ENCODE measurements around the gene BTF3. TPM values are rescaled to one million over a fixed set of nuclear protein-coding genes. Genes with fewer than 3 reads are reported as not detected.
A peak's percentile ranks its signal among the peaks of the same experiment; 100 is the strongest.
"Not testable (repeated sequence)": the region's sequence is repeated elsewhere in the genome, so short reads cannot be mapped to it uniquely, and the experiment has no call there.

Gene BTF3
- total RNA-seq, 2 experiments from 2014 or later, result 1,122 to 1,184 TPM

GRCh38 chr5:73485715-73486114 is 12.5 kb upstream of the BTF3 start:
- ChIA-PET POLR2A (interaction anchor here (0.6 kb wide), 1 partner anchor 308 kb away, joined by 3 read pairs; no protein-coding TSS in a partner anchor), CTCF (no interaction called here)
- H3K9me3 Mint-ChIP-seq, result no peaks in the 10 kb centered on the region
- ATAC-seq (no peak), DNase-seq (no peak)
- intact Hi-C loops (cut with micrococcal nuclease), result no loop called here
- no peak overlapping the region for H3K27ac Mint-ChIP-seq
- no peak overlapping the region for H3K4me3 Mint-ChIP-seq
- H3K4me1 Mint-ChIP-seq (ENCODE audit: low read depth), result no peaks in the 10 kb centered on the region
- H3K27me3 Mint-ChIP-seq, result peaks cover 15% of the 10 kb centered on the region
- no peak for TF ChIP-seq CTCF (IDR thresholded peaks at IDR 0.05)
- H3K36me3 Mint-ChIP-seq (ENCODE audit: low read depth), result no peaks in the 10 kb centered on the region

GRCh38 chr5:73486119-73486899 is 11.9 kb upstream of the BTF3 start:
- CTCF ChIA-PET, result interaction anchor here (1.0 kb wide), 1 partner anchor 12 kb away, joined by 3 read pairs; the partner anchor contains the start of gene BTF3
- H3K4me1 Mint-ChIP-seq (ENCODE audit: low read depth), result no peaks in the 10 kb centered on the region

DNA sequence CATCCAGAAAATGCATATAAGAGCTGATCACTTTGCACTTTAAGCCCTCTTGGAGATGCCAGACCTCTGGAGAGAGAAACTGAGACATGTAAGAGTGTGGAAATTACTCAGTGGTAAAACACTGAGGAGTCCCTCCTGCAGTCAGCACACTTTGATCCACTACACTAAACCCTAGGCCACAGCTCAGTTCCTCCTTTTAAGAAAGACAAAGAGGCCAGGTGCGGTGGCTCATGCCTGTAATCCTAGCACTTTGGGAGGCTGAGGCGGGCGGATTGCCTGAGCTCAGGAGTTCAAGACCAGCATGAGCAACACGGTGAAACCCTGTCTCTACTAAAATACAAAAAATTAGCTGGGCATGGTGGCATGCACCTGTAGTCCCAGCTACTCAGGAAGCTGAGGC is 11.0 kb upstream of the BTF3 start:
- ATAC-seq; intact Hi-C loops (cut with micrococcal nuclease); H3K27ac Mint-ChIP-seq; H3K4me3 Mint-ChIP-seq; H3K36me3 Mint-ChIP-seq (ENCODE audit: low read depth); H3K4me1 Mint-ChIP-seq (ENCODE audit: low read depth); H3K9me3 Mint-ChIP-seq; DNase-seq: not testable (repeated sequence)
- ChIA-PET POLR2A (interaction anchor here (0.7 to 2.1 kb wide), 3 partner anchors 9 to 49 kb away, joined by 3 to 4 read pairs (median 3); no protein-coding TSS in a partner anchor), CTCF (interaction anchor here (1.0 kb wide), 1 partner anchor 11 kb away, joined by 3 read pairs; the partner anchor contains the start of gene BTF3)
- H3K27me3 Mint-ChIP-seq, result peaks cover 16% of the 10 kb centered on the region

More at GRCh38 chr5:73486119-73486899, 11.9 kb upstream of the BTF3 start:
- POLR2A ChIA-PET, result interaction anchor here (0.9 kb wide), 1 partner anchor 20 kb away, joined by 3 read pairs; no protein-coding TSS in a partner anchor
- intact Hi-C loops (cut with micrococcal nuclease), result no loop called here
- Mint-ChIP-seq H3K4me3 (no peak overlapping the region), H3K36me3 (ENCODE audit: low read depth) (no peaks in the 10 kb centered on the region), H3K27ac (no peak overlapping the region), H3K9me3 (no peaks in the 10 kb centered on the region), H3K27me3 (peaks cover 15% of the 10 kb centered on the region)
- ATAC-seq (no peak), DNase-seq (no peak)
- TF ChIP-seq CTCF (IDR thresholded peaks at IDR 0.05), result peak; percentile 21

- Mint-ChIP-seq H3K4me1 (ENCODE audit: low read depth) (no peaks in the 10 kb centered on the region), H3K4me3 (no peak overlapping the region), H3K27ac (no peak overlapping the region), H3K36me3 (ENCODE audit: low read depth) (no peaks in the 10 kb centered on the region), H3K27me3 (peaks cover 20% of the 10 kb centered on the region), H3K9me3 (no peaks in the 10 kb centered on the region)
- no peak for ATAC-seq
- ChIA-PET POLR2A (interaction anchor here (0.7 to 2.1 kb wide), 2 partner anchors 9 to 49 kb away, joined by 3 to 4 read pairs; no protein-coding TSS in a partner anchor), CTCF (interaction anchor here (0.8 kb wide), 1 partner anchor 9 kb away, joined by 3 read pairs; no protein-coding TSS in a partner anchor)
- intact Hi-C loops (cut with micrococcal nuclease), result no loop called here
- DNase-seq, result no peak
- no peak for TF ChIP-seq CTCF (IDR thresholded peaks at IDR 0.05)
Measured at GRCh38 chr5:73487815-73488214, 10.4 kb upstream of the BTF3 start.

GRCh38 chr5:73488806-73489205 is 9.4 kb upstream of the BTF3 start:
- DNase-seq (no peak), ATAC-seq (no peak)
- Mint-ChIP-seq H3K4me1 (ENCODE audit: low read depth) (no peaks in the 10 kb centered on the region), H3K4me3 (no peak overlapping the region), H3K27me3 (peaks cover 25% of the 10 kb centered on the region), H3K9me3 (no peaks in the 10 kb centered on the region), H3K36me3 (ENCODE audit: low read depth) (no peaks in the 10 kb centered on the region), H3K27ac (no peak overlapping the region)
- no peak for TF ChIP-seq CTCF (IDR thresholded peaks at IDR 0.05)
- ChIA-PET CTCF (no interaction called here), POLR2A (interaction anchor here (2.1 kb wide), 1 partner anchor 8 kb away, joined by 4 read pairs; no protein-coding TSS in a partner anchor)
- intact Hi-C loops (cut with micrococcal nuclease), result no loop called here

Measured in activated CD8-positive, alpha-beta T cell treated with anti-CD3 and anti-CD28 coated beads for 36 hours (primary cell).